ENCODE data around the gene DGLUCY. TPM values are rescaled to one million over a fixed set of nuclear protein-coding genes. Genes with fewer than 3 reads are reported as not detected.
"Not testable (repeated sequence)": the region's sequence is repeated elsewhere in the genome, so short reads cannot be mapped to it uniquely, and the experiment has no call there.

DGLUCY gene
- total RNA-seq, 1 donor from 2014 or later, result 8.3 TPM

GRCh38 chr14:91243074-91243471 lies 129.2 kb downstream of the DGLUCY start:
- DNase-seq, result no peak
- Mint-ChIP-seq H3K9me3 (ENCODE audit: unreplicated experiment) (peaks cover 3% of the 10 kb centered on the region), H3K36me3 (ENCODE audit: unreplicated experiment) (peaks cover 10% of the 10 kb centered on the region), H3K27me3 (ENCODE audit: unreplicated experiment) (peaks cover 7% of the 10 kb centered on the region), H3K4me3 (ENCODE audit: unreplicated experiment) (no peak overlapping the region), H3K4me1 (ENCODE audit: low read depth, unreplicated experiment) (no peaks in the 10 kb centered on the region), H3K27ac (ENCODE audit: unreplicated experiment) (no peak overlapping the region)
- TF ChIP-seq, protein P1, sequence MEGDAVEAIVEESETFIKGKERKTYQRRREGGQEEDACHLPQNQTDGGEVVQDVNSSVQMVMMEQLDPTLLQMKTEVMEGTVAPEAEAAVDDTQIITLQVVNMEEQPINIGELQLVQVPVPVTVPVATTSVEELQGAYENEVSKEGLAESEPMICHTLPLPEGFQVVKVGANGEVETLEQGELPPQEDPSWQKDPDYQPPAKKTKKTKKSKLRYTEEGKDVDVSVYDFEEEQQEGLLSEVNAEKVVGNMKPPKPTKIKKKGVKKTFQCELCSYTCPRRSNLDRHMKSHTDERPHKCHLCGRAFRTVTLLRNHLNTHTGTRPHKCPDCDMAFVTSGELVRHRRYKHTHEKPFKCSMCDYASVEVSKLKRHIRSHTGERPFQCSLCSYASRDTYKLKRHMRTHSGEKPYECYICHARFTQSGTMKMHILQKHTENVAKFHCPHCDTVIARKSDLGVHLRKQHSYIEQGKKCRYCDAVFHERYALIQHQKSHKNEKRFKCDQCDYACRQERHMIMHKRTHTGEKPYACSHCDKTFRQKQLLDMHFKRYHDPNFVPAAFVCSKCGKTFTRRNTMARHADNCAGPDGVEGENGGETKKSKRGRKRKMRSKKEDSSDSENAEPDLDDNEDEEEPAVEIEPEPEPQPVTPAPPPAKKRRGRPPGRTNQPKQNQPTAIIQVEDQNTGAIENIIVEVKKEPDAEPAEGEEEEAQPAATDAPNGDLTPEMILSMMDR (IDR thresholded peaks at IDR 0.05; ENCODE audit: partially characterized antibody, unreplicated experiment), result no peak

DNA sequence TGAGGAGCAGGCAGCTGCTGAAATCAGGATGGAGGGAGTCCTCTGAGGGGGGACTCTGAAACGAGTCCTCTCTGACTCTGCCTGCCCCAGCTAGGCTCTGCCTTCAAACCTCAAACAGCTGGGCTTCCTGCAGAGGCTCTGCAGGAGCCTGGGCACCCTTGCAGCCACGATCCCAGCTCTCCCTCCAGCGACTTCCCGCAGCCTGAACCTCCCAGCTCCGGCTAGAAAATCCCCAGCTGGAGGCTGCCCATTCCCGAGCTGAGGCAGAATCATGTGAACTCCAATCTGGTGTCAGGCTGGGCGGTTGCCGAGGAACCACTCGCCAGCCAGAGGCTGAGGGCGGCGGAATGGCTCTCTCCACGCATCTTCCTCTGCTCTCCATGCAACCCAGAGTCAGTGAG lies 130.6 kb downstream of the DGLUCY start, which contains the start of gene GPR68:
Gene GPR68, minus strand, starts transcription at position 204 of the 401 bp plus-strand sequence. CDS start 9,654 bp downstream, outside the sequence.
- TF ChIP-seq, protein P1 (IDR thresholded peaks at IDR 0.05; ENCODE audit: partially characterized antibody, unreplicated experiment), result no peak
- peaks cover 7% of the 10 kb centered on the region for H3K27me3 Mint-ChIP-seq (ENCODE audit: unreplicated experiment)
- H3K27ac Mint-ChIP-seq (ENCODE audit: unreplicated experiment), result no peak within 1 kb of the TSS
- H3K4me3 Mint-ChIP-seq (ENCODE audit: unreplicated experiment), result no peak within 1 kb of the TSS
- H3K36me3 Mint-ChIP-seq (ENCODE audit: unreplicated experiment), result peaks cover 10% of the 10 kb centered on the region
- H3K9me3 Mint-ChIP-seq (ENCODE audit: unreplicated experiment), result peaks cover 3% of the 10 kb centered on the region
- H3K4me1 Mint-ChIP-seq (ENCODE audit: low read depth, unreplicated experiment), result no peaks in the 10 kb centered on the region
- DNase-seq, result peak; percentile 40

- H3K36me3 Mint-ChIP-seq (ENCODE audit: unreplicated experiment), result peaks cover 5% of the 10 kb centered on the region
- H3K4me3 Mint-ChIP-seq (ENCODE audit: unreplicated experiment), result no peak overlapping the region
- H3K27ac Mint-ChIP-seq (ENCODE audit: unreplicated experiment), result no peak overlapping the region
- H3K9me3 Mint-ChIP-seq (ENCODE audit: unreplicated experiment), result no peaks in the 10 kb centered on the region
- TF ChIP-seq, protein P1 (IDR thresholded peaks at IDR 0.05; ENCODE audit: partially characterized antibody, unreplicated experiment), result no peak
- no peak for DNase-seq
- peaks cover 3% of the 10 kb centered on the region for H3K4me1 Mint-ChIP-seq (ENCODE audit: low read depth, unreplicated experiment)
- H3K27me3 Mint-ChIP-seq (ENCODE audit: unreplicated experiment), result peaks cover 4% of the 10 kb centered on the region
These were observed 131.2 kb downstream of the DGLUCY start for GRCh38 chr14:91245029-91245428.

DNA sequence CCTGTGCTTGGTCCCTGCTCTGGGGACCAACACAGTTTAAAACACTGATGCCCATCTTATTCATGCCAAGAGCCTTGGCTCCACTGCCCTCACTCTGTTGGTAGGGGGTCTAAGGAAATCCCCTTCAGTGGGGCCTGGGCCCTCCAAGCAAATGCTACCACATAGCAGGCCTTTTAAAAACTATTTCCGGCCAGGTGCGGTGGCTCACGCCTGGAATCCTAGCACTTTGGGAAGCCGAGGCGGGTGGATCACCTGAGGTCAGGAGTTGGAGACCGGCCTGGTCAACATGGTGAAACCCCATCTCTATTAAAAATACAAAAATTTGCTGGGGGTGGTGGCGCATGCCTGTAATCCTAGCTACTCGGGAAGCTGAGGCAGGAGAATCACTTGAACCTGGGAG lies 131.7 kb downstream of the DGLUCY start:
- H3K4me1 Mint-ChIP-seq (ENCODE audit: low read depth, unreplicated experiment); H3K36me3 Mint-ChIP-seq (ENCODE audit: unreplicated experiment); DNase-seq; H3K9me3 Mint-ChIP-seq (ENCODE audit: unreplicated experiment); H3K27ac Mint-ChIP-seq (ENCODE audit: unreplicated experiment); H3K4me3 Mint-ChIP-seq (ENCODE audit: unreplicated experiment); H3K27me3 Mint-ChIP-seq (ENCODE audit: unreplicated experiment): not testable (repeated sequence)

DNA sequence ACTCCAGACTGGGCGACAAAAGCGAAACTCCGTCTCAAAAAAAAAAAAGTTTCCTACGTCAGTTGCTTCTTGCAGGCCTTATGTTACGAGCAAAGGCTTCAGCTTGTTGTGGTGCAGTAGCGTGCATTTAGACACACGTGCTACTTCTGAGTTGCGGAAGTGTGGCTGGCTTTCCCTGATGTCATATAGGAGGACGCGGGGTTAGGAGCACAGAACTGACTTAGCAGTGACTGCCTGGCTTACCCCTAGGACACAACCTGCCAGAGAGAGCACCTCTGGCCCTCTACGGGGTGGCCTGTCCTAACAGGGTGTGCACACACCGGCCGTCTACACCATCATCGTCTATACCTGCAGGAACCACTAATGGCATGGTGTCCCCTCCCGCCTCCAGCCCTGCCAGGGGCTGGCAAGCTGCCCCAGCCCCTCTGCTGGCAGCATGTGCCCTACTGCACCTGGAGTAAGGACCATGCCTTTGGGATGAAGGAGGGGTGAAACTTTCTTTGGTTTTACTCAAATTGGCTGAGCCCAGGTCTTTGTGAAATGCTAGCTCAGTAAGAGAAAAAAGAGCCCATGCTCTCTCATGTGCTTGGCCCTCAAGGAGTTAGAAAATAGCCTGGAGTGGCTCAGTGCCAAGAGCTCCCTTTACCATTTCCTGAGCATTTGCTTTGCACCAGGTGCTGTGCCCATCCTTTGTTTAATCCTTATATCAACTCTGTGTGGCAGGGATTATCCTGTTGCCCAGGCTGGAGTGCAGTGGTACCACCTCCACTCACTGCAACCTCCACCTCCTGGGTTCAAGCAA lies 132.4 kb downstream of the DGLUCY start:
- DNase-seq, result no peak

More for the DNA sequence above, 132.4 kb downstream of the DGLUCY start:
- no peaks in the 10 kb centered on the region for H3K9me3 Mint-ChIP-seq (ENCODE audit: unreplicated experiment)
- H3K27ac Mint-ChIP-seq (ENCODE audit: unreplicated experiment), result no peak overlapping the region
- peaks cover 7% of the 10 kb centered on the region for H3K4me1 Mint-ChIP-seq (ENCODE audit: low read depth, unreplicated experiment)
- peaks cover 5% of the 10 kb centered on the region for H3K36me3 Mint-ChIP-seq (ENCODE audit: unreplicated experiment)
- H3K27me3 Mint-ChIP-seq (ENCODE audit: unreplicated experiment), result peaks cover 4% of the 10 kb centered on the region
- H3K4me3 Mint-ChIP-seq (ENCODE audit: unreplicated experiment), result no peak overlapping the region
- TF ChIP-seq, protein P1 (IDR thresholded peaks at IDR 0.05; ENCODE audit: partially characterized antibody, unreplicated experiment), result no peak

Data from glutamatergic neuron (in vitro differentiated cells).